SH-SY5Y (cell line): ENCODE results near the gene MYBPH.

Experiments used
- GATA2 ChIP-seq: IDR thresholded peaks from 2 replicates; pipeline ENCODE4 v1.6.1; 2011; ENCODE audit warnings: mild to moderate bottlenecking, low read depth, low read length
- GATA3 ChIP-seq: IDR thresholded peaks from 2 replicates; pipeline ENCODE4 v1.6.1; 2011; ENCODE audit warnings: low read depth, mild to moderate bottlenecking, low read length, moderate library complexity

MYBPH gene

GRCh38 chr1:203131548-203132200 is 44.0 kb downstream of the MYBPH start:
- TF ChIP-seq GATA3, result no peak
- TF ChIP-seq GATA2, result no peak

- TF ChIP-seq GATA2, result no peak
- TF ChIP-seq GATA3, result no peak
Observed at GRCh38 chr1:203130358-203130985, 45.2 kb downstream of the MYBPH start.

- TF ChIP-seq GATA3 (no peak), GATA2 (peak; percentile 58; the same call in 1 of the 2 replicates)
Observed at GRCh38 chr1:203129501-203130231, 46.0 kb downstream of the MYBPH start.

DNA sequence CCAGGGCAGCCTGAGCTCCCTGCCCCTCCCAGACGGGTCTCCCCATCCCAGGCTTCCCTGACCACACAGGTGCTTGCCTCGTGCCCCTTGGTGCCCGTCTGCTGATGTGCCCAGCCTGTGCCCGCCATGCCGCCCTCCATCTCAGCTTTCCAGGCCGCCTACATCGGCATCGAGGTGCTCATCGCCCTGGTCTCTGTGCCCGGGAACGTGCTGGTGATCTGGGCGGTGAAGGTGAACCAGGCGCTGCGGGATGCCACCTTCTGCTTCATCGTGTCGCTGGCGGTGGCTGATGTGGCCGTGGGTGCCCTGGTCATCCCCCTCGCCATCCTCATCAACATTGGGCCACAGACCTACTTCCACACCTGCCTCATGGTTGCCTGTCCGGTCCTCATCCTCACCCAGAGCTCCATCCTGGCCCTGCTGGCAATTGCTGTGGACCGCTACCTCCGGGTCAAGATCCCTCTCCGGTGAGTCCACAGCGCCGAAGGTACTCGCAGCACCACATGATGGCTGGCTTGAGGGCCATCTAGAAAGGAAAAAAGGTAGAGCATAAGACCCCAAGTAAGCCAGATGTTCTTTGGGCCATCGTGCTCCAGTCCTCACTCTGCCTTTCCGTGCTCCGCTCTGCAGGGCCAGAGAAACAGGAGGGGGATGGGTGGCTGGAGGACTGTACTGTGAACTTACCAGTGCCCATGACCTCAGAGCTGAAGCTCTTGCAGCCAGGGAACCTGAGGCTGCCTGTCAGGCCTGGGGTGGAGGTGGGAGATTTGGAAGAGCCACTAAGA is 46.7 kb downstream of the MYBPH start:
- no peak for TF ChIP-seq GATA3
- no peak for TF ChIP-seq GATA2

DNA sequence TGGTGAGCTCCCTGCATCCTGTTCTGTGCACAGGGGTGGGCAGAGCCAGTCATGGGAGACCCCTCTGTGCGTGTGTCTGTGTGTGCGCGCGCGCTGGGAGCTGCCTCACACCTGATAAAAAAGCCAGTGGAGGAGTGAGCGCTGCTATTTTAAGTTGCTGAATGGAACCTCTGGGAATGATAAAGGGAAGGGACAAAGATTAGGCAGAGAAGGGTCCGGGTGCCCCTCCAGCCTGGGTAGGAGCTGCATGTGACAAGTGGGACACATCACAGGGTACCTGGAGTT is 47.3 kb downstream of the MYBPH start:
- TF ChIP-seq GATA3 (no peak), GATA2 (no peak)

- no peak for TF ChIP-seq GATA3
- no peak for TF ChIP-seq GATA2
Observed at GRCh38 chr1:203127666-203128430, 47.8 kb downstream of the MYBPH start, which contains the start of gene ADORA1. ADORA1 (plus strand) TSS chr1:203127726; CDS start chr1:203128842, 1,116 bp downstream.

DNA sequence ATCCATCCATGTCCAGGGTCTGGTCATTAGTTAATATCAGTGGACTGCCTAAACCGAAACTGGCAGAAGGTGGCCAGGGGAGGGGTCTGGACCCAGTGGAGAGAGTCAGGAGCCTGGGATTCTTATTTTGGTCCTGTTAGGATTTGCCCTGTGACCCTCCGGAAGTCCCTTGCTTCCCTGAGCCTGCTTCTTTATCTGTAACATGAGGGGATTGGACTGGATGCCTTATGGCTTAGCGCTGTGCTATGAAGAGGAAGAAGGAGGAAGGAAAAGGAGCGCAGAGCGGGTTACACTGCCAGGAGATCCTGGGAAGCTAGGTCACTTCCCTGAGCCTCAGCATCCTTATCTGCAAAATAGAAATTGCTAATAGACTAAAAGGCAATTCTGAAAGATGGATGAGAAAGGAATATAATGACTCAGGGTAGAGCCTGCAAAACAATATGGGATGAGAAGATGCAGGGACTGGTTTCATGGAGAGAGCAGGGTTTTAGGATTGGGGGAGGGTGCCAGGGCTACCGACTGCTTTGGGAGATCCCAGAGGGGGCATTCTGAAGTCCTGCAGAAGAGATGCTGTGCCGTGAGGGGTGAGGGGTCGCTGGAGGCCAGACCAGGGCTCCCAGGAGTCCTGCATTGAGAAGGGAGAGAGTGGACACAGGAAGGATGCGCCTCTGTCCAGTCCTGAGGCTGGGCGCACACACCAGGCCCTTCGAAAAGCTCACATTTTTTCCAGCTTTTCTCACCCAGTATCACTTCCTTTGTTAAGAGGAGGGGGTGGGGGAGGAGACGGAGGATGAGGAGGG is 48.6 kb downstream of the MYBPH start:
- no peak for TF ChIP-seq GATA3
- no peak for TF ChIP-seq GATA2

- no peak for TF ChIP-seq GATA3
- no peak for TF ChIP-seq GATA2
Observed at GRCh38 chr1:203126151-203126865, 49.3 kb downstream of the MYBPH start.

DNA sequence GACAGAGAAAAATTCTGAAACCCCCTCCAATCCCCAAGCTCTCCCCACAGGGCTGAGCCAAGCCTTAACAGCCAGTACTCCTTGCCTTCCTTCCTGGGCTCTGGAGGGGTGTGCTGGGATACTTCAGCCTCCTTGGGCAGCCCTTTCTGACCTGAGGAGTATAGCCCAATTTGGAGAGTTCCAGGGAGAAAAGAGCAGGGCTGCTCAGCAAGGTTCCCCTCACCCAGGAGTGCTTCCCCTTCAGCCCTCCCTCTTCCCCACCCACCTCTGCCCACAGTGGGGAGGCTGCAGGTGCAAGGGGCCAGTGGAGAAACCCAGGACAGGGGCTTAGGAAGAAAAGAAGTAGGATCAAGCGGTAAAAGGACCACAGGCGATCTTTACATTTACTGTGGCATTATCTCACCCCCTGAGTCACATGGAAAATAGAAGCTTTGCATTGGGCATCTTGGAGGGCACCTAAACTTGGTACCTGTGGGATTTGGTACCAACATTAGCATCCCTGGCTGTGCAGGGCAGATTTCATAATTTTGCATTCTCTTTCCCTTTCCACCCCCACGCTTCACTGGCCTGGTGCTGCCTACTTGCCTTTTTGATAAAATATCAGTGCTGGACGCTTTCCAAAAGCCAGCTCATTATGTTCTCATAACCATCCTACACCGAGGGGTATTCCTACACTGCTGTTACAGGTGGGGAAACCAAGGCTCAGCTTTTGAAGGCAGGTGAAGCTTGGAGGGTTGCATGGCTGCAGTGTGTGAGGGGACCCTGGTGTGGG is 50.9 kb downstream of the MYBPH start:
- no peak for TF ChIP-seq GATA3
- no peak for TF ChIP-seq GATA2

DNA sequence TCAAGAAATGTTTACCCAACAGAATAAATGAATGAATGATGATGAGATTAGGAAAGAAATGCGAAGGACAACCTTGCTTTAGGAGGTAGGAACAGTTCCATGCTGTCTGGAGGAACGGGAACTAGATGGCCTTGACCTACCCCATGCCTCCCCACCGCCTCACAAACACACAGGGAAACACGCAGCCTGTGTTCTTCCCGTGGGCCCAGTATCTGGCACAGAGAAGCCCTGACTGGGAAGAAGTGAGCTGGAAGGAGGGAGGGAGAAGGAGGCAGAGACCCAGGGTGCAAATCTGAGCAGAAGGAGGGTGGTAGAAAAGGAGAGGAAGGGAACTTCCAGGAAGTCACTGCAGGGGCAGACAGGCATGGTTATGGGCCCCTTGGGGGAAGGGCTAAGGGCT is 51.6 kb downstream of the MYBPH start:
- no peak for TF ChIP-seq GATA3

- TF ChIP-seq GATA3 (no peak), GATA2 (no peak)
Observed at GRCh38 chr1:203122159-203122558, 53.5 kb downstream of the MYBPH start.
